ENCODE measurements around the gene NAP1L1.
A peak's percentile ranks its signal among the peaks of the same experiment; 100 is the strongest.

Gene NAP1L1

GRCh38 chr12:76083904-76084862 is at the start of gene NAP1L1:
Gene NAP1L1, minus strand, starts transcription at chr12:76084685. Its CDS starts 10,466 bp downstream, at chr12:76074219.
- H3K36me3 ChIP-seq (ENCODE audit: control insufficient read depth in 1 of 2, insufficient read depth in 2 of 2, low read length in 2 of 2): peaks cover 0 to 8% of the 10 kb centered on the region in 2 donors
- peak within 1 kb of the TSS; percentile 80 to 89 for H3K4me3 ChIP-seq (ENCODE audit: low read depth in 1 of 2, low read length in 2 of 2)
- H3K4me1 ChIP-seq (ENCODE audit: control insufficient read depth in 1 of 2, insufficient read depth in 2 of 2, low read length in 2 of 2): peaks cover 4 to 19% of the 10 kb centered on the region in 2 donors
- no peaks in the 10 kb centered on the region for H3K9me3 ChIP-seq (ENCODE audit: control insufficient read depth in 1 of 2, low read length in 2 of 2)
- H3K27me3 ChIP-seq (ENCODE audit: low read depth, low read length): no peaks in the 10 kb centered on the region
- peak within 1 kb of the TSS; percentile 89 for H3K27ac ChIP-seq (ENCODE audit: low read length)

DNA sequence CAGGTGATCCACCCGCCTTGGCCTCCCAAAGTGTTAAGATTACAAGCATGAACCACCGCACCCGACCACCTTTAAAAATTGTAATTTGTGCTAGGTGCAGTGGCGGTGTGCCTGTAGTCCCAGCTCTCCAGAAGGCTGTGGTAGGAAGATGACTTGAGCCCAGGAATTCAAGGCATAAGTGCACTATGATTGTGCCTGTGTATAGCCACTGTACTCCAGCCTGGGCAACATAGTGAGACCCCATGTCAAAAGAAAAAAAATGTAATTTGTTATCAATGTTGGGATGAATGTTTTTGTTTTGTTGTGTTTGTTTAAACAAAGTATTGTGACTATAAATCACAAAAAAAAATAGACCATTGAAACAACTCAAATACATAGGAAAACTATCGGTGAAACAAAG is 43.1 kb upstream of the NAP1L1 start:
- H3K9me3 ChIP-seq (ENCODE audit: control insufficient read depth in 1 of 2, low read length in 2 of 2): no peaks in the 10 kb centered on the region
- H3K27me3 ChIP-seq (ENCODE audit: low read depth, low read length): no peaks in the 10 kb centered on the region
- H3K4me3 ChIP-seq (ENCODE audit: low read depth in 1 of 2, low read length in 2 of 2): no peak overlapping the region
- H3K36me3 ChIP-seq (ENCODE audit: control insufficient read depth in 1 of 2, insufficient read depth in 2 of 2, low read length in 2 of 2): no peaks in the 10 kb centered on the region
- no peak overlapping the region for H3K27ac ChIP-seq (ENCODE audit: low read length)
- H3K4me1 ChIP-seq (ENCODE audit: control insufficient read depth in 1 of 2, insufficient read depth in 2 of 2, low read length in 2 of 2): no peaks in the 10 kb centered on the region

GRCh38 chr12:76124456-76124855 is 40.0 kb upstream of the NAP1L1 start:
- no peak overlapping the region for H3K27ac ChIP-seq (ENCODE audit: low read length)
- no peak overlapping the region for H3K4me3 ChIP-seq (ENCODE audit: low read depth in 1 of 2, low read length in 2 of 2)
- H3K4me1 ChIP-seq (ENCODE audit: control insufficient read depth in 1 of 2, insufficient read depth in 2 of 2, low read length in 2 of 2): no peaks in the 10 kb centered on the region
- H3K27me3 ChIP-seq (ENCODE audit: low read depth, low read length): no peaks in the 10 kb centered on the region
- H3K9me3 ChIP-seq (ENCODE audit: control insufficient read depth in 1 of 2, low read length in 2 of 2): no peaks in the 10 kb centered on the region
- no peaks in the 10 kb centered on the region for H3K36me3 ChIP-seq (ENCODE audit: control insufficient read depth in 1 of 2, insufficient read depth in 2 of 2, low read length in 2 of 2)

- H3K27ac ChIP-seq (ENCODE audit: low read length): no peak overlapping the region
- H3K4me1 ChIP-seq (ENCODE audit: control insufficient read depth in 1 of 2, insufficient read depth in 2 of 2, low read length in 2 of 2): no peaks in the 10 kb centered on the region
These were observed 39.1 kb upstream of the NAP1L1 start for GRCh38 chr12:76123259-76124212.

GRCh38 chr12:76119887-76120286 is 35.4 kb upstream of the NAP1L1 start:
- Histone ChIP-seq H3K36me3 (ENCODE audit: control insufficient read depth in 1 of 2, insufficient read depth in 2 of 2, low read length in 2 of 2) (no peaks in the 10 kb centered on the region), H3K4me3 (ENCODE audit: low read depth in 1 of 2, low read length in 2 of 2) (no peak overlapping the region), H3K9me3 (ENCODE audit: control insufficient read depth in 1 of 2, low read length in 2 of 2) (no peaks in the 10 kb centered on the region), H3K27me3 (ENCODE audit: low read depth, low read length) (no peaks in the 10 kb centered on the region), H3K4me1 (ENCODE audit: control insufficient read depth in 1 of 2, insufficient read depth in 2 of 2, low read length in 2 of 2) (no peaks in the 10 kb centered on the region), H3K27ac (ENCODE audit: low read length) (no peak overlapping the region)

More at GRCh38 chr12:76123259-76124212, 39.1 kb upstream of the NAP1L1 start:
- Histone ChIP-seq H3K27me3 (ENCODE audit: low read depth, low read length) (no peaks in the 10 kb centered on the region), H3K9me3 (ENCODE audit: control insufficient read depth in 1 of 2, low read length in 2 of 2) (no peaks in the 10 kb centered on the region), H3K36me3 (ENCODE audit: control insufficient read depth in 1 of 2, insufficient read depth in 2 of 2, low read length in 2 of 2) (no peaks in the 10 kb centered on the region), H3K4me3 (ENCODE audit: low read depth in 1 of 2, low read length in 2 of 2) (no peak overlapping the region)

DNA sequence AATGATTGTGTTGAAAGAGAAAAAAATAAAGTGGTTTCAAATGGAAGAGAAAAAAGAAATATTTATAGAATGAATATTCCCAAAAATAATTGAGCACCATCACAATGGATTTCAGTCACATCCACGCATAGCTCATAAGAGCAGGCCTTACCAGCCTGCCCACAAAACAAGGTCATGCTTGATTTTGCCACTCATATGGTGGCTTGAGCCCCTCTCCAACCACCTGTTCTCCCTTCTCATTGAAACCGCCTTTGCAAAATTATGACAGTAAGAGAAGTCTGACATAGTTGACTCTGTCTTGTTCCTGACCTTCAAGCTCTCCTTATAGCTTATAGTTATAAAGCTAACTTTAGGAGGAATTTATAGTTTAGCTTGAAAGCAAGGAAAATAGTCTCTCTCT is 33.3 kb upstream of the NAP1L1 start:
- no peaks in the 10 kb centered on the region for H3K4me1 ChIP-seq (ENCODE audit: control insufficient read depth in 1 of 2, insufficient read depth in 2 of 2, low read length in 2 of 2)
- H3K36me3 ChIP-seq (ENCODE audit: control insufficient read depth in 1 of 2, insufficient read depth in 2 of 2, low read length in 2 of 2): no peaks in the 10 kb centered on the region
- H3K27me3 ChIP-seq (ENCODE audit: low read depth, low read length): no peaks in the 10 kb centered on the region
- H3K9me3 ChIP-seq (ENCODE audit: control insufficient read depth in 1 of 2, low read length in 2 of 2): no peaks in the 10 kb centered on the region
- H3K4me3 ChIP-seq (ENCODE audit: low read depth in 1 of 2, low read length in 2 of 2): no peak overlapping the region
- no peak overlapping the region for H3K27ac ChIP-seq (ENCODE audit: low read length)

- Histone ChIP-seq H3K27me3 (ENCODE audit: low read depth, low read length) (no peaks in the 10 kb centered on the region), H3K27ac (ENCODE audit: low read length) (no peak overlapping the region), H3K4me1 (ENCODE audit: control insufficient read depth in 1 of 2, insufficient read depth in 2 of 2, low read length in 2 of 2) (no peaks in the 10 kb centered on the region), H3K36me3 (ENCODE audit: control insufficient read depth in 1 of 2, insufficient read depth in 2 of 2, low read length in 2 of 2) (no peaks in the 10 kb centered on the region), H3K4me3 (ENCODE audit: low read depth in 1 of 2, low read length in 2 of 2) (no peak overlapping the region), H3K9me3 (ENCODE audit: control insufficient read depth in 1 of 2, low read length in 2 of 2) (no peaks in the 10 kb centered on the region)
These were observed 32.7 kb upstream of the NAP1L1 start for GRCh38 chr12:76117067-76117691.

- no peak overlapping the region for H3K27ac ChIP-seq (ENCODE audit: low read length)
- no peaks in the 10 kb centered on the region for H3K4me1 ChIP-seq (ENCODE audit: control insufficient read depth in 1 of 2, insufficient read depth in 2 of 2, low read length in 2 of 2)
- no peak overlapping the region for H3K4me3 ChIP-seq (ENCODE audit: low read depth in 1 of 2, low read length in 2 of 2)
- no peaks in the 10 kb centered on the region for H3K27me3 ChIP-seq (ENCODE audit: low read depth, low read length)
- H3K36me3 ChIP-seq (ENCODE audit: control insufficient read depth in 1 of 2, insufficient read depth in 2 of 2, low read length in 2 of 2): no peaks in the 10 kb centered on the region
- no peaks in the 10 kb centered on the region for H3K9me3 ChIP-seq (ENCODE audit: control insufficient read depth in 1 of 2, low read length in 2 of 2)
These were observed 29.6 kb upstream of the NAP1L1 start for GRCh38 chr12:76113800-76114757.

GRCh38 chr12:76111209-76111749 is 26.8 kb upstream of the NAP1L1 start:
- no peaks in the 10 kb centered on the region for H3K9me3 ChIP-seq (ENCODE audit: control insufficient read depth in 1 of 2, low read length in 2 of 2)
- H3K27me3 ChIP-seq (ENCODE audit: low read depth, low read length): no peaks in the 10 kb centered on the region
- H3K27ac ChIP-seq (ENCODE audit: low read length): no peak overlapping the region
- H3K4me1 ChIP-seq (ENCODE audit: control insufficient read depth in 1 of 2, insufficient read depth in 2 of 2, low read length in 2 of 2): no peaks in the 10 kb centered on the region
- H3K4me3 ChIP-seq (ENCODE audit: low read depth in 1 of 2, low read length in 2 of 2): no peak overlapping the region
- no peaks in the 10 kb centered on the region for H3K36me3 ChIP-seq (ENCODE audit: control insufficient read depth in 1 of 2, insufficient read depth in 2 of 2, low read length in 2 of 2)

- Histone ChIP-seq H3K4me1 (ENCODE audit: control insufficient read depth in 1 of 2, insufficient read depth in 2 of 2, low read length in 2 of 2) (no peaks in the 10 kb centered on the region), H3K27ac (ENCODE audit: low read length) (no peak overlapping the region), H3K27me3 (ENCODE audit: low read depth, low read length) (no peaks in the 10 kb centered on the region), H3K9me3 (ENCODE audit: control insufficient read depth in 1 of 2, low read length in 2 of 2) (no peaks in the 10 kb centered on the region), H3K36me3 (ENCODE audit: control insufficient read depth in 1 of 2, insufficient read depth in 2 of 2, low read length in 2 of 2) (no peaks in the 10 kb centered on the region), H3K4me3 (ENCODE audit: low read depth in 1 of 2, low read length in 2 of 2) (no peak overlapping the region)
These were observed 25.4 kb upstream of the NAP1L1 start for GRCh38 chr12:76109879-76110278.
